Prostate gland (tissue), 2 donors: ENCODE measurements around the gene ADIG. TPM values are rescaled to one million over a fixed set of nuclear protein-coding genes. Genes with fewer than 3 reads are reported as not detected.

Experiments
- DNase-seq: peaks from one replicate; pipeline ENCODE4 v3.0.0-alpha.2; 2019; ENCODE audit warnings: low spot score
- H3K27ac ChIP-seq, 2 donors: fragments of 200-600 bp; sonication (generic); 2 replicates each; pipeline ENCODE4 v1.5.1; 2017 to 2019
- H3K27me3 ChIP-seq: fragments of 200-600 bp; sonication (generic); replicated peaks from 2 replicates; pipeline ENCODE4 v1.5.1; 2019; ENCODE audit not compliant: insufficient read depth
- H3K36me3 ChIP-seq, 2 donors: fragments of 200-600 bp; sonication (generic); 1 replicate in 1 of 2; 2 replicates in 1 of 2; pipeline versions ENCODE4 v1.5.1 to v1.8.1; 2017 to 2019
- H3K4me1 ChIP-seq: fragments of 200-600 bp; sonication (generic); replicated peaks from 2 replicates; pipeline ENCODE4 v1.5.1; 2019
- H3K4me3 ChIP-seq, 2 donors: fragments of 200-600 bp; sonication (generic); 2 replicates each; pipeline ENCODE4 v1.5.1; 2017 to 2019
- H3K9me3 ChIP-seq: fragments of 200-600 bp; sonication (generic); 2 replicates; pipeline ENCODE4 v1.5.1; 2017
- CTCF ChIP-seq, 4 experiments: fragments of 200-600 bp in 2 of 4; fragments of 450-650 bp in 2 of 4; sonication (generic) in 2 of 4; IDR thresholded peaks; 1 replicate in 3 of 4; 2 replicates in 1 of 4; pipeline ENCODE4 v1.5.1; 2016 to 2019; ENCODE audit warnings: antibody characterized with exemption in 4 of 4, mild to moderate bottlenecking in 2 of 4, moderate library complexity in 2 of 4
- POLR2A ChIP-seq: fragments of 450-650 bp; IDR thresholded peaks from one replicate; pipeline ENCODE4 v1.6.1; 2016; ENCODE audit warnings: antibody characterized with exemption, mild to moderate bottlenecking
- POLR2AphosphoS5 ChIP-seq: sonication (generic); formaldehyde crosslinking; IDR thresholded peaks from one replicate; pipeline ENCODE4 v1.6.1; 2017; ENCODE audit warnings: antibody characterized with exemption
- WGBS: methylation state at CpG from one replicate; pipeline ENCODE4 v1.1.5; 2018; 5-methylcytosine and 5-hydroxymethylcytosine counted together
- intact Hi-C: fragments of 100-400 bp; cut with DNase I; formaldehyde crosslinking; loops from one replicate; pipeline ENCODE4 v1.14.2; 2022
- total RNA-seq, 2 donors: library from RNA; depleted of rRNA; stranded (reverse); fragments of >200 nt; gene quantifications; one replicate each; pipeline ENCODE4 v1.1.0, GENCODE V29; 2016

The ADIG gene
- total RNA-seq, 2 donors from 2014 or later, result not detected

GRCh38 chr20:38604873-38605303 lies 23.9 kb downstream of the ADIG start:
- no peaks in the 10 kb centered on the region for H3K9me3 ChIP-seq
- 18% methylated on average over 4 of the region's 4 CpGs for WGBS
- no peaks in the 10 kb centered on the region for H3K27me3 ChIP-seq
- no peaks in the 10 kb centered on the region for H3K36me3 ChIP-seq
- no peak overlapping the region for H3K27ac ChIP-seq
- no peak overlapping the region for H3K4me3 ChIP-seq
- peak; percentile 89 for DNase-seq
- intact Hi-C loops, result no loop called here
- H3K4me1 ChIP-seq, result no peaks in the 10 kb centered on the region
- TF ChIP-seq POLR2A, result no peak
- peak; percentile 84 for TF ChIP-seq POLR2AphosphoS5

- intact Hi-C loops, result no loop called here
- TF ChIP-seq CTCF (IDR thresholded peaks at IDR 0.05) (no peak), POLR2AphosphoS5 (no peak), POLR2A (no peak)
- DNase-seq, result no peak
- Histone ChIP-seq H3K4me1 (no peaks in the 10 kb centered on the region), H3K27ac (no peak overlapping the region), H3K4me3 (no peak overlapping the region), H3K27me3 (no peaks in the 10 kb centered on the region), H3K36me3 (no peaks in the 10 kb centered on the region), H3K9me3 (no peaks in the 10 kb centered on the region)
- WGBS, result 55% methylated on average over 12 of the region's 12 CpGs
Measured at GRCh38 chr20:38607351-38607750, 26.4 kb downstream of the ADIG start.

- H3K9me3 ChIP-seq, result no peaks in the 10 kb centered on the region
- H3K27ac ChIP-seq, result no peak overlapping the region
- intact Hi-C loops, result no loop called here
- TF ChIP-seq CTCF (IDR thresholded peaks at IDR 0.05), result no peak
- no peak for TF ChIP-seq POLR2AphosphoS5
- TF ChIP-seq POLR2A, result no peak
- DNase-seq, result no peak
- WGBS, result 69% methylated on average over 4 of the region's 4 CpGs
- H3K4me1 ChIP-seq, result no peaks in the 10 kb centered on the region
- H3K36me3 ChIP-seq, result no peaks in the 10 kb centered on the region
- no peak overlapping the region for H3K4me3 ChIP-seq
- no peaks in the 10 kb centered on the region for H3K27me3 ChIP-seq
Measured at GRCh38 chr20:38608188-38608587, 27.2 kb downstream of the ADIG start.

GRCh38 chr20:38609815-38610214 lies 28.8 kb downstream of the ADIG start:
- Histone ChIP-seq H3K27me3 (no peaks in the 10 kb centered on the region), H3K9me3 (no peaks in the 10 kb centered on the region), H3K27ac (no peak overlapping the region), H3K36me3 (no peaks in the 10 kb centered on the region), H3K4me1 (no peaks in the 10 kb centered on the region), H3K4me3 (no peak overlapping the region)
- DNase-seq, result no peak
- intact Hi-C loops, result no loop called here
- no peak for TF ChIP-seq POLR2A
- 85% methylated on average over 4 of the region's 4 CpGs for WGBS

GRCh38 chr20:38610521-38610920 lies 29.5 kb downstream of the ADIG start:
- WGBS, result 68% methylated on average over 5 of the region's 5 CpGs
- DNase-seq, result no peak
- TF ChIP-seq POLR2A, result no peak
- no peak for TF ChIP-seq POLR2AphosphoS5
- no peak for TF ChIP-seq CTCF (IDR thresholded peaks at IDR 0.05)
- Histone ChIP-seq H3K9me3 (no peaks in the 10 kb centered on the region), H3K4me3 (no peak overlapping the region), H3K36me3 (no peaks in the 10 kb centered on the region), H3K4me1 (no peaks in the 10 kb centered on the region), H3K27ac (no peak overlapping the region), H3K27me3 (no peaks in the 10 kb centered on the region)
- intact Hi-C loops, result no loop called here

GRCh38 chr20:38612751-38613515 lies 31.9 kb downstream of the ADIG start:
- TF ChIP-seq POLR2AphosphoS5 (no peak), CTCF (IDR thresholded peaks at IDR 0.05) (no peak)
- intact Hi-C loops, result no loop called here
- Histone ChIP-seq H3K4me3 (no peak overlapping the region), H3K9me3 (no peaks in the 10 kb centered on the region), H3K4me1 (no peaks in the 10 kb centered on the region), H3K36me3 (no peaks in the 10 kb centered on the region), H3K27ac (no peak overlapping the region), H3K27me3 (no peaks in the 10 kb centered on the region)
- DNase-seq, result no peak
- WGBS, result 69% methylated on average over 5 of the region's 5 CpGs
